ENCODE results near the gene DEFB132. TPM values are rescaled to one million over a fixed set of nuclear protein-coding genes. Genes with fewer than 3 reads are reported as not detected.

DEFB132 gene
- polyA plus RNA-seq, 1 donor = not detected

DNA sequence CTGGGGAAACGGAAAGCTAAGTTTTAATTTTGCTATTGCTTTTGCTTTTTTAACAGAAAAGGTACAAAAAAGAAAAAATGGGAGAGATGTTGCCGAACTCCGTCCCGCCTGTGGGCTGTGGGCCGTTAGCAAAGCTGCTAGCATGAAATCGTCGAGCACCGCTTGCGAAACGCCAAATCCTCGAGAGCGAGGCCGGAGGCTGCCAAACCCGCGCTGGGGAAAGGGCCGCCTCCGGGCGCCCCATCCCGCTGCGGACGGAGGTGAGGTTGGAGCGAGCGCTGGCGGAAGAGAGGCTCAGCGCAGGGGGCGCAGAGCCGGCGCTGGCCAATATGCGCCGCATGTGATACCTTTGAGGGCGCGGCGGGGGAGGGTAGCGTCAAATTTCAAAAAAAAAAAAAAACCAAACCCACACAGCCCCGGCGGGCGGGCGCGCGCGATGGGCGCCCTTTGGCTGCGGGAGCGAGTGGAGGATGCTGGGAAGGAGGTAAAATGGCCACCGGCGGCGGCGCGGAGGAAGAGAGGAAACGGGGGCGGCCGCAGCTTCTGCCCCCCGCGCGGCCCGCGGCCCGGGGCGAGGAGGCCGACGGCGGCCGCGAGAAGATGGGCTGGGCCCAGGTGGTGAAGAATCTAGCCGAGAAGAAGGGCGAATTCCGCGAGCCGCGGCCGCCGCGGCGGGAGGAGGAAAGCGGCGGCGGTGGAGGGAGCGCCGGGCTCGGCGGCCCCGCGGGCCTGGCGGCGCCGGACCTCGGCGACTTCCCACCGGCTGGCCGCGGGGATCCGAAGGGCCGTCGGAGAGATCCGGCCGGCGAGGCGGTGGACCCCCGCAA is 39.8 kb downstream of the DEFB132 start, which contains the start of gene ZCCHC3:
Gene ZCCHC3 (plus strand): TSS at position 473 of the 827 bp plus-strand sequence. CDS start 17 bp downstream, at position 490.
- peak within 1 kb of the TSS; percentile 80 for H3K4me3 ChIP-seq (ENCODE audit: low read length)
- peaks cover 11% of the 10 kb centered on the region for H3K4me1 ChIP-seq (ENCODE audit: control insufficient read depth, insufficient read depth, low read length)
- H3K36me3 ChIP-seq (ENCODE audit: control insufficient read depth, insufficient read depth, low read length) = peaks cover 8% of the 10 kb centered on the region
- no peaks in the 10 kb centered on the region for H3K9me3 ChIP-seq (ENCODE audit: control insufficient read depth, low read depth, low read length)
- DNase-seq = peak; percentile 81 to 91
- H3K27ac ChIP-seq (ENCODE audit: low read length) = peak within 1 kb of the TSS; percentile 91
- no peaks in the 10 kb centered on the region for H3K27me3 ChIP-seq (ENCODE audit: control insufficient read depth, insufficient read depth, low read length)
- WGBS (ENCODE audit: insufficient coverage, low lambda C conversion rate) = no CpG with 5 or more reads among the region's 99 CpGs

DNA sequence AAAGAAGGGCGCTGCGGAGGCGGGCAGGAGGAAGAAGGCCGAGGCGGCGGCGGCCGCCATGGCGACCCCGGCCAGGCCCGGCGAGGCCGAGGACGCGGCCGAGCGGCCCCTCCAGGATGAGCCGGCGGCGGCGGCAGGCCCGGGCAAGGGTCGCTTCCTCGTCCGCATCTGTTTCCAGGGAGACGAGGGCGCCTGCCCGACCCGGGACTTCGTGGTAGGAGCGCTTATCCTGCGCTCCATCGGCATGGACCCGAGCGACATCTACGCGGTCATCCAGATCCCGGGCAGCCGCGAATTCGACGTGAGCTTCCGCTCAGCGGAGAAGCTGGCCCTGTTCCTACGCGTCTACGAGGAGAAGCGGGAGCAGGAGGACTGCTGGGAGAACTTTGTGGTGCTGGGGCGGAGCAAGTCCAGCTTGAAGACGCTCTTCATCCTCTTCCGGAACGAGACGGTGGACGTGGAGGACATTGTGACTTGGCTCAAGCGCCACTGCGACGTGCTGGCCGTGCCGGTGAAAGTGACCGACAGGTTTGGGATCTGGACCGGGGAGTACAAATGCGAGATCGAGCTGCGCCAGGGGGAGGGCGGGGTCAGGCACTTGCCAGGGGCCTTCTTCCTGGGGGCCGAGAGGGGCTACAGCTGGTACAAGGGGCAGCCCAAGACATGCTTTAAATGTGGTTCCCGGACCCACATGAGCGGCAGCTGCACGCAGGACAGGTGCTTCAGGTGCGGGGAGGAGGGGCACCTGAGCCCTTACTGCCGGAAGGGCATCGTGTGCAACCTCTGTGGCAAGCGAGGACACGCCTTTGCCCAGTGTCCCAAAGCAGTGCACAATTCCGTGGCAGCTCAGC is 40.6 kb downstream of the DEFB132 start:
- WGBS (ENCODE audit: insufficient coverage, low lambda C conversion rate) = no CpG with 5 or more reads among the region's 75 CpGs
- Histone ChIP-seq H3K27ac (ENCODE audit: low read length) (peak overlapping the region; percentile 91), H3K4me3 (ENCODE audit: low read length) (peak overlapping the region; percentile 80), H3K9me3 (ENCODE audit: control insufficient read depth, low read depth, low read length) (no peaks in the 10 kb centered on the region), H3K4me1 (ENCODE audit: control insufficient read depth, insufficient read depth, low read length) (peaks cover 11% of the 10 kb centered on the region), H3K27me3 (ENCODE audit: control insufficient read depth, insufficient read depth, low read length) (no peaks in the 10 kb centered on the region), H3K36me3 (ENCODE audit: control insufficient read depth, insufficient read depth, low read length) (peaks cover 8% of the 10 kb centered on the region)
- peak; percentile 66 to 80 for DNase-seq

DNA sequence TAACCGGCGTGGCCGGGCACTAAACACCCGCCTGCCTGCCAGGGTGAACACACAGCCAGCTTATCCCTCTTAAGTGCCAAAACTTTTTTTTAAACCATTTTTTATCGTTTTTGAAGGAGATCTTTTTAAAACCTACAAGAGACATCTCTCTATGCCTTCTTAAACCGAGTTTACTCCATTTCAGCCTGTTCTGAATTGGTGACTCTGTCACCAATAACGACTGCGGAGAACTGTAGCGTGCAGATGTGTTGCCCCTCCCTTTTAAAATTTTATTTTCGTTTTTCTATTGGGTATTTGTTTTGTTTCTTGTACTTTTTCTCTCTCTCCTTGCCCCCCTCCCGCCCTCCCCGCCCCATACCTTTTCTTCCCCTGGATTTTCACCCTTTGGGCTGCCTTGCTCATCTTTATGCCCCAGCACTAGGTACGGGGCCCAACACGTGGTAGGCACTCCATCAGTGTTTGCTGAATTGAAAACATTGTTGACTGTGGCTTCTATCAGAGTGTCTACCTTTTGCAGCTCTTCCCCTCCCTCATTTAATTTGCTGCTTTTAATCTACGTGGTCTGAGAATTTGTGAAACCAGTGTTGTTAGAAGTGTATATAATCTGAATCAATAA is 41.4 kb downstream of the DEFB132 start:
- Histone ChIP-seq H3K36me3 (ENCODE audit: control insufficient read depth, insufficient read depth, low read length) (peaks cover 8% of the 10 kb centered on the region), H3K9me3 (ENCODE audit: control insufficient read depth, low read depth, low read length) (no peaks in the 10 kb centered on the region), H3K4me1 (ENCODE audit: control insufficient read depth, insufficient read depth, low read length) (peaks cover 11% of the 10 kb centered on the region), H3K27me3 (ENCODE audit: control insufficient read depth, insufficient read depth, low read length) (no peaks in the 10 kb centered on the region), H3K4me3 (ENCODE audit: low read length) (peak overlapping the region; percentile 80), H3K27ac (ENCODE audit: low read length) (peak overlapping the region; percentile 91)
- DNase-seq = no peak
- WGBS (ENCODE audit: insufficient coverage, low lambda C conversion rate) = 7% methylated on average over 3 of the region's 15 CpGs

DNA sequence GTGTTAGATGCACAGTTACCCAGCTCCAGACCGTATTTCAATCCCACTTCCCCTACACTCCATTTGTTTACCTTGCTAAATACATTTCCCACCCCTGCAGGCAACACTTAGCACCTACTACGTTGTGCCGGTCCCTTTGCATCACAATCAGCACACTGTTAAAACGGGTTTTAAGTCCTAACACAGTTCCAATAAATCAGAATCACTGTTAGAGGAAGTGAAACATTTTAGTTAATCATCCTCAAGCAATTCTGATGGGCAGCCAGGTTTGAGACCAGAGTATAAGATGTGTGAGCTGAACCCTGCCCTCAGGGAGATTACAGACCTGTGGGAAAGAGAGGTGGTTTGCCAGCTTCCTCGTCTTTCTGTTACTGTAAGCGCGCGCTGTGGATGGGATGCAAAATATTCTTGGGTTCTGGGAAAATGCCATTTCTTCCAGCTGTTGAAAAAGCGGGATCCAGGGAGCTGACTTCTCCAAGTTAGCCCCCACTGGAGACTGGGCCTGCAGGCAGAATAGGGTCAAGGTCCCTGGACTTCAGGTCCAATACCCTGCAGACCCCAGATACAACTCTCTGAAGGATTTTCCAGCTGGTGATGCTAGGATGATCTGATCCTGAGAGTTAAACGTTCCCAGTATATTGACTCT is 42.9 kb downstream of the DEFB132 start:
- 20% methylated on average over 1 of the region's 10 CpGs for WGBS (ENCODE audit: insufficient coverage, low lambda C conversion rate)
- no peaks in the 10 kb centered on the region for H3K9me3 ChIP-seq (ENCODE audit: control insufficient read depth, low read depth, low read length)
- H3K4me1 ChIP-seq (ENCODE audit: control insufficient read depth, insufficient read depth, low read length) = peaks cover 11% of the 10 kb centered on the region
- DNase-seq = no peak
- peaks cover 8% of the 10 kb centered on the region for H3K36me3 ChIP-seq (ENCODE audit: control insufficient read depth, insufficient read depth, low read length)
- H3K4me3 ChIP-seq (ENCODE audit: low read length) = peak overlapping the region; percentile 80
- peak overlapping the region; percentile 3 for H3K27ac ChIP-seq (ENCODE audit: low read length)
- H3K27me3 ChIP-seq (ENCODE audit: control insufficient read depth, insufficient read depth, low read length) = no peaks in the 10 kb centered on the region

DNA sequence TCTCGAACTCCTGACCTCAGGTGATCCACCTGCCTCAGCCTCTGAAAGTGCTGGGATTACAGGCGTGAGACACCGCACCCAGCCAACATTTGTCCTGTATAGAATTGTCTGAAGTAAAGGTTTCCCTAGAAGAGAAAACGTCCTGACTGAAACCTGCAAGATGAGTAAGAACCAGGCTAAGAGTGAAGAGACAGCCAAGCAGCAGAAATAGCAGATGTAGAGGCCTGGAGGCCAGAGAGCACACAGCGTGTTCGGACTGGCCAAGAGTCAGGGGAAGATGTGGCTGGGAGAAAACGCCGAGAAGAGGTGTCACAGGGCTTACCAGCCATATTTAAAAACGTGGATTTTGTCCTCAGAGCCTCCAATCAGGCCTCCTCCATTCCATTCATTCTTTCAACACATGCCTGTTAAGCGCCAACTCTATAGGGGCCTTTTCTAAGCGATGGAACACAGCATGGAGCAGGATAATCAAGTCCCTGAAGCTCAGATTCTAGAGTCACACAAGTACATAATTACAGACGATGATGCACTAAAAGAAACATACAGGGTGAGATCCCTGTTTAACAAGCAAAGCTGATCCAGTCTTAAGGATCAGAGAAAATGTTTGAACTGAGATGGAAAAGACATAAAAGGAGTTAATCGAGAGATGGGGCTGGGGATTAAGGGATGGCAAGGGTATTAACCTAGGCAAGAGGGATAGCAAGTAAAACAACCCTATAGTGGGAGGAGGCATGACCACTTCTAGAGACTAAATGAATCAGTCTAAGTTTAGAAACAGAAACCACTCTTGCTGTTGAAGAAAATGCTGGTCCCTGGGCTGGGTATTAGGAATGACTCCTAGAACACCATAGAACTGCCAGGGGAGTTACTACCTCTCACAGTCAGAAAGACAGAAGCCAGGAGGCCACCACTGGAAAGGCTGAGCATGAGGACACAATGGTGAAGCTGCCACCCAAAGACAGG is 44.6 kb downstream of the DEFB132 start:
- Histone ChIP-seq H3K9me3 (ENCODE audit: control insufficient read depth, low read depth, low read length) (no peaks in the 10 kb centered on the region), H3K4me1 (ENCODE audit: control insufficient read depth, insufficient read depth, low read length) (peaks cover 11% of the 10 kb centered on the region), H3K27ac (ENCODE audit: low read length) (no peak overlapping the region), H3K36me3 (ENCODE audit: control insufficient read depth, insufficient read depth, low read length) (peaks cover 8% of the 10 kb centered on the region), H3K27me3 (ENCODE audit: control insufficient read depth, insufficient read depth, low read length) (no peaks in the 10 kb centered on the region), H3K4me3 (ENCODE audit: low read length) (no peak overlapping the region)
- WGBS (ENCODE audit: insufficient coverage, low lambda C conversion rate) = 74% methylated on average over 6 of the region's 13 CpGs
- no peak for DNase-seq

DNA sequence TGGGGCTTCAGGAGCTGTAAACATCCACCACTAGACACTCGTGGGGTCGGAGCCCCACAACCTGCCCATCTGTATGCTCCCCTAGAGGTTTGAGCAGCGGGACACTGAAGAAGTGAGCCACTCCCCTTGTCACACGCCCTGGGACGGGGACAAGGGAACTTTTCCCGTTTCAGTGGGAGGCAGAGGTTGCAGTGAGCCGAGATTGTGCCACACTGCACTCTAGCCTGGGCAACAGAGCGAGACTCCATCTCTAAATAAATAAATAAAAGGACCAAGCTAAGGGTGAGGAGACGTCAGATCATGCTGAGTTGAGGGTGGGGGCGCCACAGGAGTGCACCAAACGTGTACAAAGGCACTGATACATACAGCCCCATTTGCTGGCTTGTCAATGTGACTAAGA is 48.2 kb downstream of the DEFB132 start:
- Histone ChIP-seq H3K9me3 (ENCODE audit: control insufficient read depth, low read depth, low read length) (no peaks in the 10 kb centered on the region), H3K27me3 (ENCODE audit: control insufficient read depth, insufficient read depth, low read length) (no peaks in the 10 kb centered on the region), H3K4me3 (ENCODE audit: low read length) (no peak overlapping the region), H3K4me1 (ENCODE audit: control insufficient read depth, insufficient read depth, low read length) (peaks cover 3% of the 10 kb centered on the region), H3K36me3 (ENCODE audit: control insufficient read depth, insufficient read depth, low read length) (peaks cover 3% of the 10 kb centered on the region), H3K27ac (ENCODE audit: low read length) (no peak overlapping the region)
- DNase-seq = no peak
- WGBS (ENCODE audit: insufficient coverage, low lambda C conversion rate) = 86% methylated on average over 2 of the region's 11 CpGs

DNA sequence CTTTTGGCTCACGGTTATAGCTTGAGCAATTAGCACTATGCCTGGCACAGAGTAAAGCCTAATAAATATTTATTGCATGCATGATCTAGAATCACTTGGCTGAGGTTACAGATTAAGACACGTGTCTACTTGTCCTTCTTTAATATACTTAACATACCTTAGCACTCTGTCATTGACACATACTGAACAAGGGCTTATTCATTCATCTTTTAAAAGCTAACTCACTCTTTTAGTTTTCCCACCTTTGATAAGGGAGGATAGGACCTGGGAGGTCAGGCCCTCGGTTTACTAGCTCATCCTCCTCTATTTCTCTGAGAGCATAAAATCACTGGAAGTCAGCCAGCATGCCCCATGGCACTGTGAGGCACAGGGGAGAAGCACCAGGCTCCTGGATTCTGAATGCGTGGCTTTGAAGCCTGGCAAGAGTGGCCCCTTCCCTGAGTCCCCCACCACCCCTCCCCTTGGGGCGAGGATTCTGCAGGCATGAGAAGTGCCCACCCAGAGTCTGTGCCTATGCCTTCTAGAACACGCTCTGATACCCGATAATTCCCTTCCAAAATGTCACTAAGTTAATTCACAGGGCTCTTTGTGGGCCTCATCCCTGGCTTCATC is 51.0 kb downstream of the DEFB132 start:
- no peaks in the 10 kb centered on the region for H3K4me1 ChIP-seq (ENCODE audit: control insufficient read depth, insufficient read depth, low read length)
- H3K36me3 ChIP-seq (ENCODE audit: control insufficient read depth, insufficient read depth, low read length) = no peaks in the 10 kb centered on the region
- H3K4me3 ChIP-seq (ENCODE audit: low read length) = no peak overlapping the region
- WGBS (ENCODE audit: insufficient coverage, low lambda C conversion rate) = 67% methylated on average over 1 of the region's 7 CpGs
- no peaks in the 10 kb centered on the region for H3K27me3 ChIP-seq (ENCODE audit: control insufficient read depth, insufficient read depth, low read length)
- no peaks in the 10 kb centered on the region for H3K9me3 ChIP-seq (ENCODE audit: control insufficient read depth, low read depth, low read length)
- no peak for DNase-seq
- peak overlapping the region; percentile 87 for H3K27ac ChIP-seq (ENCODE audit: low read length)

DNA sequence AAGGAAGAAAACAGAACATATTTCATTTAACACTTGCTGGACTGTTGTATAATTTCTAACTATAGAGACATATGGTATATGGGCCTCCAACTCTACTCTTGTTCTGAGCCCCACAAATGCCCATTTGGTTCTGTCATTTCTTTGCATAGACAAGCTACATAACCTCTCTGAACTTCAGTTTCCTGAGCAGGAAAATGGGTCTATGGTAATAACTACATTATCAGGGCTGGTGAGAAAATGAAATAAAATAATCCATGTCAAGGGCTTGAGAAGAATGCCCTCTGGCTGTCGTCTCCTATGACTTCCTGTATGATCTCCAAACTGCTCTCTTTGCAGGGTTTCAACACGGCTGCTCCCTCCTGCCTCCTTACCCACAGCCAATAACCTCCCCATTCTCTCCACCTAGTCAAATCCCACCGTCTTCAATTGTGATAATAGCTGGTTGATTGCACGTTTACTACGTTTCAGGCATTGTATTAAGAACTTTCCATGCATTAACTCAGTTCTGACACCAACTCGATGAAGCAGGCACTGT is 51.8 kb downstream of the DEFB132 start:
- Histone ChIP-seq H3K4me1 (ENCODE audit: control insufficient read depth, insufficient read depth, low read length) (no peaks in the 10 kb centered on the region), H3K27ac (ENCODE audit: low read length) (peak overlapping the region; percentile 87), H3K9me3 (ENCODE audit: control insufficient read depth, low read depth, low read length) (no peaks in the 10 kb centered on the region), H3K27me3 (ENCODE audit: control insufficient read depth, insufficient read depth, low read length) (no peaks in the 10 kb centered on the region), H3K4me3 (ENCODE audit: low read length) (peak overlapping the region; percentile 40), H3K36me3 (ENCODE audit: control insufficient read depth, insufficient read depth, low read length) (no peaks in the 10 kb centered on the region)
- no CpG with 5 or more reads among the region's 6 CpGs for WGBS (ENCODE audit: insufficient coverage, low lambda C conversion rate)
- no peak for DNase-seq

Data from large intestine (tissue), 3 donors.